Measurements from ENCODE around the gene CAV2.

- TF ChIP-seq MAX (IDR thresholded peaks at IDR 0.05) (no peak), USF1 (IDR thresholded peaks at IDR 0.05) (no peak), CEBPB (IDR thresholded peaks at IDR 0.05) (no peak), RAD21 (IDR thresholded peaks at IDR 0.05; ENCODE audit: low read depth) (no peak), CREB1 (IDR thresholded peaks at IDR 0.05; ENCODE audit: low read depth) (no peak), EP300 (IDR thresholded peaks at IDR 0.05; ENCODE audit: borderline replicate concordance) (no peak), ZBTB7A (IDR thresholded peaks at IDR 0.05; ENCODE audit: low read depth) (no peak), YY1 (IDR thresholded peaks at IDR 0.05; ENCODE audit: low read depth) (no peak), TCF12 (IDR thresholded peaks at IDR 0.05; ENCODE audit: low read depth) (no peak), FOXM1 (IDR thresholded peaks at IDR 0.05; ENCODE audit: borderline replicate concordance, low read depth) (no peak), EGR1 (IDR thresholded peaks at IDR 0.05) (no peak), TAF1 (IDR thresholded peaks at IDR 0.05; ENCODE audit: low read depth) (no peak)
- TF ChIP-seq, protein P1, sequence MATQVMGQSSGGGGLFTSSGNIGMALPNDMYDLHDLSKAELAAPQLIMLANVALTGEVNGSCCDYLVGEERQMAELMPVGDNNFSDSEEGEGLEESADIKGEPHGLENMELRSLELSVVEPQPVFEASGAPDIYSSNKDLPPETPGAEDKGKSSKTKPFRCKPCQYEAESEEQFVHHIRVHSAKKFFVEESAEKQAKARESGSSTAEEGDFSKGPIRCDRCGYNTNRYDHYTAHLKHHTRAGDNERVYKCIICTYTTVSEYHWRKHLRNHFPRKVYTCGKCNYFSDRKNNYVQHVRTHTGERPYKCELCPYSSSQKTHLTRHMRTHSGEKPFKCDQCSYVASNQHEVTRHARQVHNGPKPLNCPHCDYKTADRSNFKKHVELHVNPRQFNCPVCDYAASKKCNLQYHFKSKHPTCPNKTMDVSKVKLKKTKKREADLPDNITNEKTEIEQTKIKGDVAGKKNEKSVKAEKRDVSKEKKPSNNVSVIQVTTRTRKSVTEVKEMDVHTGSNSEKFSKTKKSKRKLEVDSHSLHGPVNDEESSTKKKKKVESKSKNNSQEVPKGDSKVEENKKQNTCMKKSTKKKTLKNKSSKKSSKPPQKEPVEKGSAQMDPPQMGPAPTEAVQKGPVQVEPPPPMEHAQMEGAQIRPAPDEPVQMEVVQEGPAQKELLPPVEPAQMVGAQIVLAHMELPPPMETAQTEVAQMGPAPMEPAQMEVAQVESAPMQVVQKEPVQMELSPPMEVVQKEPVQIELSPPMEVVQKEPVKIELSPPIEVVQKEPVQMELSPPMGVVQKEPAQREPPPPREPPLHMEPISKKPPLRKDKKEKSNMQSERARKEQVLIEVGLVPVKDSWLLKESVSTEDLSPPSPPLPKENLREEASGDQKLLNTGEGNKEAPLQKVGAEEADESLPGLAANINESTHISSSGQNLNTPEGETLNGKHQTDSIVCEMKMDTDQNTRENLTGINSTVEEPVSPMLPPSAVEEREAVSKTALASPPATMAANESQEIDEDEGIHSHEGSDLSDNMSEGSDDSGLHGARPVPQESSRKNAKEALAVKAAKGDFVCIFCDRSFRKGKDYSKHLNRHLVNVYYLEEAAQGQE (IDR thresholded peaks at IDR 0.05; ENCODE audit: low read depth) = no peak
Measured at GRCh38 chr7:116551692-116552091, 52.2 kb downstream of the CAV2 start.

Data from Ishikawa (cell line).